ENCODE results near the gene BCL2L11.

Gene BCL2L11

DNA sequence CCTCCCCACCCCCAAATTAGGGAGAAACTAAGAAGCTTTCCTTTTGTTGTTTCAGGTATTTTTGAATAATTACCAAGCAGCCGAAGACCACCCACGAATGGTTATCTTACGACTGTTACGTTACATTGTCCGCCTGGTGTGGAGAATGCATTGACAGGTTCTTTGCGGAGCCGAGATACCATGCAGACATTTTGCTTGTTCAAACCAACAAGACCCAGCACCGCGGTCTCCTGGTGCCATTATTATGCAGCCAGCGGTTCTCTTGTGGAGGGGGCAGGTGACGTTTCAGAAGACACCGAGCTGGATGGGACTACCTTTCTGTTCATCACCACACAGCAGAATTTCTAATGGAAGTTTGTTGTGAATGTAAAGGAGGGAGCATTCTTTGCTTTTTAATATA, 43.4 kb downstream of the BCL2L11 start:
- Mint-ChIP-seq H3K4me1 (ENCODE audit: low read depth) (peaks cover 63% of the 10 kb centered on the region), H3K36me3 (ENCODE audit: low read depth) (peaks cover 76% of the 10 kb centered on the region)

DNA sequence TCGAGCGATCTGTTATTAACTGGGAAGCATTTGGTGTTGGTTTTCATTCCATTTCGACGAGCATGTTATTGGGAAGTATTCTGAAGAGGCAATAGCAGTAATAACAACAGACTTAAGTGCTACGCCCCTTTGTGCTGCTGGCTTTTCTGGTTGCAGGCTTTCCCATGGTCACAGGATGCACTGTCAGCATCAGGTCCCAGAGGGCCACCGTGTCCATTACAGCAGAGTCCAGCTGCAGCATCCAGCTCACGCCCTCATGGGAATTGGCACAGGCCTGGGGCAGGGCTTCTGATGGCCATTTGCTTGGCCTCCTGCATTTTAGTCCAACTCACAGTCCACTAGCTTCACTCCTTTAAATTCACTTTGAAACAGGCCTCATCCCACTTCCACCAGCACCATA, 44.4 kb downstream of the BCL2L11 start:
- Mint-ChIP-seq H3K4me1 (ENCODE audit: low read depth) (peaks cover 67% of the 10 kb centered on the region), H3K27me3 (peaks cover 10% of the 10 kb centered on the region), H3K4me3 (no peak overlapping the region), H3K9me3 (no peaks in the 10 kb centered on the region), H3K27ac (no peak overlapping the region), H3K36me3 (ENCODE audit: low read depth) (peaks cover 67% of the 10 kb centered on the region)

More for the DNA sequence above, 43.4 kb downstream of the BCL2L11 start:
- Mint-ChIP-seq H3K9me3 (no peaks in the 10 kb centered on the region), H3K27me3 (no peaks in the 10 kb centered on the region), H3K27ac (no peak overlapping the region), H3K4me3 (no peak overlapping the region)

DNA sequence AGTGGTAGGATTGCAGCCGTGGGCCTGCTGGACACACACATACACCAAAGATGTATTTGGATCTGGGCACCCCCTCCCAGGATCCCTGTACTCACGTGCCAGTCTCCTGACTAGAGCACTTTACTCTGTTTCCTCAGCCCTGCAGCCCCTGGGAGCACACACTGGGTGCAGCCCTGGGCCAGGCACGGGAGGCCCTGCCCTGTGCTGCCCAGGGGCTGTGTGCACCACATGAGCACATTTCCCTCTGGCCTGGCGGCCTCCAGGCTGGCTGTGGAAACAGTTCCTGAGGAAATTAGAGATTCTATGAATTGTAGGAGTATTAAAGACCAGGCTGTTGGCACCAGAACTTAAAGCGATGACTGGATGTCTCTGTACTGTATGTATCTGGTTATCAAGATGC, 45.4 kb downstream of the BCL2L11 start:
- peaks cover 60% of the 10 kb centered on the region for H3K4me1 Mint-ChIP-seq (ENCODE audit: low read depth)
- H3K27ac Mint-ChIP-seq, result no peak overlapping the region
- peaks cover 57% of the 10 kb centered on the region for H3K36me3 Mint-ChIP-seq (ENCODE audit: low read depth)
- no peaks in the 10 kb centered on the region for H3K9me3 Mint-ChIP-seq
- peaks cover 17% of the 10 kb centered on the region for H3K27me3 Mint-ChIP-seq
- H3K4me3 Mint-ChIP-seq, result no peak overlapping the region

DNA sequence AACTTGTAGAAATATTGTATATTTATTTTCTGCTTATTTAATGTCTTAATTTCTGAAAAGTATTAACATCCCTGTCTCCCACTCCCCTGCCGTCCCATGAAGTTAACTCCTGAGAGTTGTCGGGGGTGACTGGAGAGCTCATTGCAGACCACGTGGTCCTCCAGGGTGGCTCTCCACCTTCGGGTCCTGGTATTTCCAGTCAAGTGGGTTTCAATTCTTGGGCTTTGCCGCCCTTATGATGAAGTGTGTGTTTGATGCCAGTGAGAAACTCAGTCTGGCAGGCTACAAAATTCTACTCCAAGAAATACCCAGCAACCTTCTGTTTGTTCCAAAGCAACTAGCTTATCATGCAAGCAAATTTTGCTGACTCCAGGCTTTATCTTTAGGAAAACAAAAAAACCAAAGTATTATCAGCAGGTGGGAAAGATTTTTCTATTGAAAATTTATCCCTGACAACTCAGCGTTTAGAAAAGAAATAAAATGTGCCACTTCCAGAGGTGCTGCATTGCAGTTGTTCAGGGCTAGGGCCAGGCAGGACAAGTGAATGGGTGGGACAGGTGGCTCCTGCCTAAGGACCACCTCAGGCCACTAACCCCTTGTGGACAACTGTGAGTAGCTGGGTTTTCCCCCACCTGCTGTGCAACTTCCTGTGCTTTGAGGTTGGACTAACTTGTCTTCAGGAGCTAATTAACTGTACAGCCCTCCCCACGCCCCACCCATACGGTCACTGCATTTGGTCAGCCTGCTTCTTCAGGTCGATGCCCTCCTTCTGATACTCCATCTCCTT, 46.6 kb downstream of the BCL2L11 start:
- Mint-ChIP-seq H3K9me3 (no peaks in the 10 kb centered on the region), H3K4me1 (ENCODE audit: low read depth) (peaks cover 49% of the 10 kb centered on the region), H3K27ac (no peak overlapping the region), H3K4me3 (no peak overlapping the region), H3K36me3 (ENCODE audit: low read depth) (peaks cover 45% of the 10 kb centered on the region), H3K27me3 (peaks cover 27% of the 10 kb centered on the region)

DNA sequence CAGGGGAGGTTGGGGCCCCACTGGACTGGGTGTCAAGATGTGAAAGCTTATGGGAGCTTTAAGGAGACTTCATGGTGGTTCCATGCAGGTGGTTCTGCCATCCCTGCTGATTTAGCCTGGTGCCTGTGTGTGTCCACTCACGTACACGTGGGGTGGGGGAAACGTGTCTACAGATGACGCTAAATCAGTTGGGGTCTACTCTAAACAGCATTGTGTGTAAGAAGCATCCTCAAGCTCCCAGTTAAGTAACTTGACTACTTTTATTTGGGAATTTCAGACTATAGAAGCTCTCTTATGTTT, 47.1 kb downstream of the BCL2L11 start:
- no peak overlapping the region for H3K4me3 Mint-ChIP-seq
- peaks cover 27% of the 10 kb centered on the region for H3K27me3 Mint-ChIP-seq
- no peak overlapping the region for H3K27ac Mint-ChIP-seq
- H3K4me1 Mint-ChIP-seq (ENCODE audit: low read depth), result peaks cover 44% of the 10 kb centered on the region
- H3K9me3 Mint-ChIP-seq, result no peaks in the 10 kb centered on the region
- H3K36me3 Mint-ChIP-seq (ENCODE audit: low read depth), result peaks cover 40% of the 10 kb centered on the region

DNA sequence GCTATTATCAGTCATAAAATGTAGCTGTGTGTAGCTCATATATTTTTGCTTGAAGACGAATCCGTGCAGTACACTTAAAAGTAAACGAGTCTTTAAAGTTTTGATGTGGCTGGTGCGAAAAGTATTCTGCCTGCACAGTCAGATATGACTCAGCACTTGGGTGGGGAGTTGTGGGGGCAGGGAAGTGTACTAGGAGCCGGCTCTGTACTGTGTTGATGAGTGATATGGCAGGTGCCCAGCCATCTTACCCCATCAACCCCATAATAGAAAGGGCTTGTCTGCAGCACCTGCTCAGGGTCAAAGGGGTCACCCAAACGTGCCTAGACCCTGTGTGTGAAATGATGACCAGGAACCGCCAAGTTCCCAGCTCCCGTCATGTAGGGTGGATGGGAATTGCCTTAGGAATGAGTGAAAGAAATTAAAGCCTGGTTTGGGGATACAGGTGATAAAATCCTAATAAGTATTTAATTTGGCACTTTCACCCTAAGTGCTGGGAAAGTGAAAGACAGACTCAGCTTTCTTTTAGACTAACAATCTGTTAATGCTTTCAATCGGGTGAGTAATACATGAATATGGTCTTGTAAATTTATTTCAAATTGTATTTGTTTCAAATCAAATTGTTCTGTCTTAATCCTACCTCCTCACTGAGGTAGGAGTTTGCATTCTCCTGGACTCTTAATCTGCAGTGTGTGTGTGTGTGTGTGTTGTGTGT, 48.0 kb downstream of the BCL2L11 start:
- Mint-ChIP-seq H3K27me3 (peaks cover 27% of the 10 kb centered on the region), H3K4me1 (ENCODE audit: low read depth) (peaks cover 37% of the 10 kb centered on the region), H3K36me3 (ENCODE audit: low read depth) (peaks cover 32% of the 10 kb centered on the region), H3K27ac (no peak overlapping the region), H3K9me3 (no peaks in the 10 kb centered on the region), H3K4me3 (no peak overlapping the region)

DNA sequence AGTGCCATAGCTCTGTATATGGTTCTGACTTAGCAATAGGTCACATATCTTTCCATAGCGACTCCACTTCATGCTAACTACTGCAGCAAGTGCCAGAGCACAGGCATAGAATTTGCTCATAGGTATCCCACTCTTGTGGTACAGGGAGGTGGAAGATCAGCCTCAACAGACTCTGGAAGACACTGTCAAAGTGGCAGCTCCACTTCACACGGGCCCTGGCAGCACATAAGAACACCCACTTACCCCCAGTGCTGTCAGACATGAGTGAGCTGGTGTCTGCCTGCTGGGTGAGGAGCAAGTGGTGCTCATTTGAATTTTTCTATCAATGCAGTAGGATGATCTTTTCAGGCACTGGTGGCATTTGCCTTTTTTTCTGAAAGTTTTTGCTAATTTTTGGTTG, 48.6 kb downstream of the BCL2L11 start:
- peaks cover 33% of the 10 kb centered on the region for H3K4me1 Mint-ChIP-seq (ENCODE audit: low read depth)
- H3K9me3 Mint-ChIP-seq, result no peaks in the 10 kb centered on the region
- H3K27ac Mint-ChIP-seq, result peak overlapping the region; percentile 13
- H3K36me3 Mint-ChIP-seq (ENCODE audit: low read depth), result peaks cover 28% of the 10 kb centered on the region
- no peak overlapping the region for H3K4me3 Mint-ChIP-seq
- H3K27me3 Mint-ChIP-seq, result peaks cover 27% of the 10 kb centered on the region

DNA sequence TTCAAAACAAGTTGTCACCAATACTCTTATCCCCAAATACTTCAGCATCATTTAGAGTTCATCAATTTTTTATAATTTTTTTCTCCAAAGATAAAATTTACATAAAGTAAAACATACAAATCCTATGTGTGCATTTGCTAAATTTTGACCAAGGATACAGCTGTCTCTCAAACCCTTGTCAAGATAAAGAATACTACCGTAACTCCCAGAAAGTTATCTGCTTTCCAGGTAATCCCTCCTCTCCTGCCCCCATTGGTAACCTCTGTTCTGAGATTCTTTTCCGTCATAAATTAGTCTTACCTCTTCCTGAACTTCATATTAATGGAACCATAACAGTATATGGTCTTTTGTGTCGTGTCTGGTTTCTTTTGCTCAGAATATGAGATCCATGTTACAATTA, 49.2 kb downstream of the BCL2L11 start:
- no peak overlapping the region for H3K4me3 Mint-ChIP-seq

DNA sequence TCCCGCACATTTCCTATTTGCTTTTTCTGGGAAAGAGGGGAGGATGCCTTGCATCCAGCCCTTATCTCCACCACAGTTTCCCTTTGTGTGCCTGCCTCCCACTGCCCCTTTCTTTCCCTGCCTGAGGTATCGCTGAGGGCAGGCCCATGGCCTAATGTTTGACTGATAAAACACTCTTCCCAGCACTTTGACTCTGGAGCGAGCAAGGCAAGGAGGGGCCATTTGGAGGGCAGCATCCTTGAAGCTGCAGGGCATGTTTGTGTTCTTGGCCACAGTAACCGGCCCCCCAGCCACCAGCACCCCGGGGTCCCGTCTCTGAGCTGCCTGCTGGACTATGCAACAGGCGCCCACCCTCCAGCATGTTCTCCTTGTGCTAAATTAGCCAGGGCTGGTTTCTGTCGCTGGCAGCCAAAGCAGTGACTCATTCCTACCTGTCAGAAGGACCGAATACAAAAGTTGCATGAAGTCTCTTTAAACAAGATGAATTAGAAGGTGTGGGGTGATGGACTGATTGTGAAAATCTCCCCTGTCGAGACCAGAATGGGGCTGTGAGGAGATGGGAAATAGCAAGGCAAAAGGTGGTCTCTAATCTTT, 50.7 kb downstream of the BCL2L11 start:
- peaks cover 13% of the 10 kb centered on the region for H3K36me3 Mint-ChIP-seq (ENCODE audit: low read depth)
- H3K9me3 Mint-ChIP-seq, result no peaks in the 10 kb centered on the region
- peaks cover 40% of the 10 kb centered on the region for H3K27me3 Mint-ChIP-seq
- H3K27ac Mint-ChIP-seq, result no peak overlapping the region
- peaks cover 33% of the 10 kb centered on the region for H3K4me1 Mint-ChIP-seq (ENCODE audit: low read depth)
- no peak overlapping the region for H3K4me3 Mint-ChIP-seq

More for the DNA sequence above, 49.2 kb downstream of the BCL2L11 start:
- Mint-ChIP-seq H3K4me1 (ENCODE audit: low read depth) (peaks cover 33% of the 10 kb centered on the region), H3K36me3 (ENCODE audit: low read depth) (peaks cover 21% of the 10 kb centered on the region), H3K27me3 (peaks cover 27% of the 10 kb centered on the region), H3K27ac (no peak overlapping the region), H3K9me3 (no peaks in the 10 kb centered on the region)

DNA sequence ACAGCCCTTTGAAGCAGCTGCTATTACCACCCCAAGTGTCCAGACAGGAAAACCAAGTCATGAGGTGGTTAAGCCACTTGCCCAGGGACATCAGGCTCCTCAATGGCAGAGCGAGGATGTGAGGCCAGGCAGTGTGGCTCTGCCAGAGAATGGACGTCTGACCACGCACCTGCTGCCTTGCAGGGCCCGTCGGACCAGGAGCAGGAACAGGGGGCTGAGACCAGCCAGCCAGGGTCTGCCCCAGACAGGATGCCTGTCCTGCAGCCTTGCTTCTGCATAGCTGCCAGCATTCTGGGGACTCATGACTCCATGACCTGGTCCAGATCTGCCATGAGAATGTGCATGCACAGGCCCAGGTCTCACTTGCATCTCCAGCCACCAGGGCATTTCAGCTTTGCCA, 52.0 kb downstream of the BCL2L11 start:
- Mint-ChIP-seq H3K27me3 (peaks cover 40% of the 10 kb centered on the region), H3K4me1 (ENCODE audit: low read depth) (peaks cover 26% of the 10 kb centered on the region), H3K36me3 (ENCODE audit: low read depth) (peaks cover under 1% of the 10 kb centered on the region), H3K27ac (no peak overlapping the region), H3K4me3 (no peak overlapping the region), H3K9me3 (no peaks in the 10 kb centered on the region)

DNA sequence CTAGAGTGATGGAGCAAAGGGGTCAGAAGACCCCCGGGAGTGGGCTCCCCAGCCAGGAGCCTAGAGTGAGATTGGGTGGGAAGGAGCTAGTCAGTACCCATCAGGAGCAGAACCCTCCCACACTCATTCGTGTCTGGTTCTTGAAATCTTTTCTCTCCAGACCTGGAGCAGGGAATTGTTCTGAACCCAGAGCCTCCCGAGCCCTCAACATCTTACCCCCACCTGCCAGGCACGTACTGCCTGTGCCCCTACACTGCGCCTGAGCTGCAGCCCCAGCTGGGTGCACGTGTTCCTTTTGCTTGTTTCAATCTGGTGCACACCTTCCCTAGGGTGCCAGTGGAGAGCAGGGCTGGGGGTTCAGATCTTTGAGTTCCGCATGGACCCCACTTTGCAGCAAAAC, 52.6 kb downstream of the BCL2L11 start:
- Mint-ChIP-seq H3K36me3 (ENCODE audit: low read depth) (no peaks in the 10 kb centered on the region), H3K27me3 (peaks cover 42% of the 10 kb centered on the region), H3K27ac (no peak overlapping the region), H3K4me1 (ENCODE audit: low read depth) (peaks cover 19% of the 10 kb centered on the region), H3K9me3 (no peaks in the 10 kb centered on the region), H3K4me3 (no peak overlapping the region)

DNA sequence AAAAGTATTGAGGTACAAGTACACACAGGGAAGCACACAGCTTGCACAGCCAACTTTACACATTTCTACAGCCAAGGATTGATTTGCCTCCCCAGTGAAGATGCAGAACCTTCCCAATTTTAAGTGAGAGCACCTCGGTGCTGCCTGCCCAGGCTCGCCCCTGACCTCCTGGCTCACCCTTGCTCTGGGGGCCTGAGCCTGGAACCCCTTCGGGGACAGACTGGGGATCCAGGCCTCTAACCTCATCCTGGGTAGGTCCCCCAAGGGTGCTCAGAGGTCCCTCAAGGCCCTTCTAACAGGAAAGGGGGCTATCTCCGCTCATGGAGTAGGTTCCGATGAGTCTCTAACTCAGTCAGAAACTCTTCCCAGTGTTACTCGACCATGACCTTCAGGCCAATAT, 53.1 kb downstream of the BCL2L11 start:
- Mint-ChIP-seq H3K9me3 (no peaks in the 10 kb centered on the region), H3K27ac (no peak overlapping the region), H3K36me3 (ENCODE audit: low read depth) (no peaks in the 10 kb centered on the region), H3K27me3 (peaks cover 43% of the 10 kb centered on the region), H3K4me3 (no peak overlapping the region), H3K4me1 (ENCODE audit: low read depth) (peaks cover 14% of the 10 kb centered on the region)

DNA sequence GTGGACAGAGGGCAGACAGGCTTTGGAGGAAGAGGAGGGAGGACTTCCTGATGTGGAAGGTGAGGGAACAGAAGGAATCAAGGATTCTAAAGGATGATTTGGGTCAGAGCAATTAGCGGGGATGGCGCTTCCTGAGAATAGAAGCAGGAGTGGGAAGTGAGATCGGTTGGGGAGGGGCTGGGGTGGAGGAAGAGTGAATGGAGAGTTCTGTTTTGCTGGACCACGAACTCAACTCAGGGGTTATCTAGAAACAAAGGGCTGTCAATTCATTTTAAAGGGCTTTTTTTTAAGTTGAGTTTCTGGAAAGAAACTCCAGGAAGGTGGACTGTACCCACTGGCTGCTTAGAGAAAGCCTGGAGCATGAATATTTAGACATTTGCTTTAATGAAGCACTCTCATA, 54.9 kb downstream of the BCL2L11 start:
- Mint-ChIP-seq H3K4me3 (no peak overlapping the region), H3K9me3 (no peaks in the 10 kb centered on the region), H3K4me1 (ENCODE audit: low read depth) (no peaks in the 10 kb centered on the region), H3K27me3 (peaks cover 31% of the 10 kb centered on the region), H3K36me3 (ENCODE audit: low read depth) (no peaks in the 10 kb centered on the region), H3K27ac (no peak overlapping the region)

DNA sequence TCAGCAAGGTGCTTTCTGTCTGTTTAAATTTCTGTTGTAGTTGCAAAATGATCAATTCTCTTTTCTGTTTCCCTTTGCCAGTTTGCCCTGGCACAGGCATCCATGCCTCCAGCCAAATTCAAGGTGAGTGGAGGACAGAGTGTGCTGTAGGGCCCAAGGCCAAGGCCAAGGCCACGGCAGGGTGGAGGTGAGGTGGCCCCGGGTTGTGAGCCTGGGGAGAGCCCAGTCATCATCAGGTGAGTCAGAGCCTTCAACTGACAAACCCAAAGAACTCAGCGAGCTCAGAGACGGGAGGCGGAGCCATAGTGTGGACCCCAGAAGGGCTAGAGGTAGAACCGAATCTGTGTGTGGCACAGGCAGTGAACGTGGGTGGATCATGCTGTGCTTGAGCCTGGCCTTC, 55.7 kb downstream of the BCL2L11 start:
- no peak overlapping the region for H3K27ac Mint-ChIP-seq
- H3K9me3 Mint-ChIP-seq, result no peaks in the 10 kb centered on the region
- H3K4me1 Mint-ChIP-seq (ENCODE audit: low read depth), result no peaks in the 10 kb centered on the region
- H3K27me3 Mint-ChIP-seq, result peaks cover 23% of the 10 kb centered on the region
- no peak overlapping the region for H3K4me3 Mint-ChIP-seq
- no peaks in the 10 kb centered on the region for H3K36me3 Mint-ChIP-seq (ENCODE audit: low read depth)

DNA sequence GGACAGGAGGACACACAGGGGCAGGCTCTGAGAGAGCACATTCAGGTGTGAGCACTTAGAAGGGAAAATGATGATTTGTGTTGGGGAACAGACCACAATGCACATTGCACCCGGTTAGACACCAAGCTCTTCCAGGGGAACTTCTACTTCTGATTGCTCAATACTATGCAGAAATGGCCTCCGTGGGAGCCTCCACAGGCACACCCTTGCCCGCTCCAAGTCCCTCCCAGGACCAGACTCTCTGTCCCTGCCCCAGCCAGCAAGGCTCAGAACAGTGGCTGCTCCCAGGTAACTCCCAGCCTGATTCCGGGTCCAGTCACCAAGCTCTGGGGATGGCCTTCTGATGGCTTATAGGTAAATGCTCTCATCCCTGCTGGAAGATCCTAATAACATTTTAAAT, 56.2 kb downstream of the BCL2L11 start:
- Mint-ChIP-seq H3K4me1 (ENCODE audit: low read depth) (no peaks in the 10 kb centered on the region), H3K4me3 (no peak overlapping the region), H3K27ac (no peak overlapping the region), H3K36me3 (ENCODE audit: low read depth) (no peaks in the 10 kb centered on the region), H3K27me3 (peaks cover 19% of the 10 kb centered on the region), H3K9me3 (no peaks in the 10 kb centered on the region)
